ENCODE measurements around the gene NCAPH2.
A peak's percentile ranks its signal among the peaks of the same experiment; 100 is the strongest.

- TF ChIP-seq SUZ12 (IDR thresholded peaks at IDR 0.05; ENCODE audit: low read length) (no peak), CTCF (IDR thresholded peaks at IDR 0.05; ENCODE audit: control extremely low read depth in 1 of 3, insufficient read depth in 1 of 3, low read depth in 1 of 3, low read length in 3 of 3) (no peak), CBX8 (IDR thresholded peaks at IDR 0.05; ENCODE audit: borderline replicate concordance, low read depth, low read length) (no peak), ATF2 (IDR thresholded peaks at IDR 0.05; ENCODE audit: low read length) (no peak), BCL11A (IDR thresholded peaks at IDR 0.05; ENCODE audit: low read depth in 2 of 2, low read length in 2 of 2) (no peak), RXRA (IDR thresholded peaks at IDR 0.05; ENCODE audit: insufficient read depth, low read depth, low read length) (no peak), YY1 (IDR thresholded peaks at IDR 0.05; ENCODE audit: low read depth, low read length) (no peak), EP300 (IDR thresholded peaks at IDR 0.05; ENCODE audit: borderline replicate concordance in 1 of 2, low read depth in 2 of 2, low read length in 2 of 2) (no peak), TEAD4 (IDR thresholded peaks at IDR 0.05; ENCODE audit: low read depth, low read length) (no peak), JUN (IDR thresholded peaks at IDR 0.05; ENCODE audit: low read depth, low read length) (no peak), CREB1 (IDR thresholded peaks at IDR 0.05) (no peak), GABPA (IDR thresholded peaks at IDR 0.05; ENCODE audit: borderline replicate concordance, insufficient read depth, low read length) (peak; percentile 19; the same call in 1 of the 2 replicates), ZNF274 (IDR thresholded peaks at IDR 0.05; ENCODE audit: borderline replicate concordance, extremely low read depth, low read length) (no peak), FOSL1 (IDR thresholded peaks at IDR 0.05; ENCODE audit: insufficient read depth, low read depth, low read length) (no peak)
Measured at GRCh38 chr22:50469377-50470305, 38.4 kb upstream of the NCAPH2 start.

All from H1 (cell line).